Measurements from ENCODE around the gene RBM18.

Gene RBM18

GRCh38 chr9:122264360-122265148 lies at the start of gene RBM18, which contains the start of gene MRRF:
RBM18 (minus strand) TSS chr9:122264840; CDS start chr9:122261492, 3,348 bp downstream.
MRRF (plus strand) TSS chr9:122264882; CDS start chr9:122270892, 6,010 bp downstream.
- no peak for FAIRE-seq

- no peak for FAIRE-seq
These were observed 49.5 kb upstream of the RBM18 start for GRCh38 chr9:122314165-122314564.

- no peak for FAIRE-seq
These were observed 45.2 kb upstream of the RBM18 start for GRCh38 chr9:122309861-122310260.

- no peak for FAIRE-seq
These were observed 43.3 kb upstream of the RBM18 start for GRCh38 chr9:122307925-122308324.

GRCh38 chr9:122307061-122307460 lies 42.4 kb upstream of the RBM18 start:
- FAIRE-seq, result no peak

- no peak for FAIRE-seq
These were observed 37.8 kb upstream of the RBM18 start for GRCh38 chr9:122302237-122303093.

- no peak for FAIRE-seq
These were observed 32.9 kb upstream of the RBM18 start for GRCh38 chr9:122297512-122297911.

GRCh38 chr9:122294531-122294930 lies 29.9 kb upstream of the RBM18 start:
- FAIRE-seq, result no peak

- no peak for FAIRE-seq
These were observed 26.8 kb upstream of the RBM18 start for GRCh38 chr9:122291458-122291857.

GRCh38 chr9:122287214-122287720 lies 22.6 kb upstream of the RBM18 start:
- no peak for FAIRE-seq

GRCh38 chr9:122286764-122287163 lies 22.1 kb upstream of the RBM18 start:
- no peak for FAIRE-seq

- FAIRE-seq, result no peak
These were observed 16.7 kb upstream of the RBM18 start for GRCh38 chr9:122281368-122281767.

GRCh38 chr9:122277285-122277897 lies 12.8 kb upstream of the RBM18 start:
- no peak for FAIRE-seq

- FAIRE-seq, result no peak
These were observed 11.5 kb upstream of the RBM18 start for GRCh38 chr9:122276096-122276495.

- no peak for FAIRE-seq
These were observed 9.4 kb upstream of the RBM18 start for GRCh38 chr9:122274055-122274454.

GRCh38 chr9:122268041-122268814 lies 3.6 kb upstream of the RBM18 start:
- FAIRE-seq, result no peak

- FAIRE-seq, result no peak
These were observed 692 bp upstream of the RBM18 start for GRCh38 chr9:122265149-122265915.

- FAIRE-seq, result no peak
These were observed 816 bp downstream of the RBM18 start for GRCh38 chr9:122263699-122264349.

- no peak for FAIRE-seq
These were observed 2.6 kb downstream of the RBM18 start for GRCh38 chr9:122262073-122262472.

GRCh38 chr9:122261469-122261881 lies 3.2 kb downstream of the RBM18 start:
- FAIRE-seq, result no peak

GRCh38 chr9:122258886-122259415 lies 5.7 kb downstream of the RBM18 start:
- no peak for FAIRE-seq
